GM23338 (cell line): ENCODE data around the gene SH3D19. TPM values are rescaled to one million over a fixed set of nuclear protein-coding genes. Genes with fewer than 3 reads are reported as not detected.

Experiments
- ATAC-seq: fragments of 200-7000 bp; cut with Tn5 transposase; 3 replicates; pipeline ENCODE4 v1.9.1; 2020
- DNase-seq: peaks from one replicate; pipeline ENCODE4 v3.0.0-alpha.2; 2015; ENCODE audit warnings: low spot score
- H2AFZ ChIP-seq: fragments of 200-600 bp; sonication (generic); 2 replicates; pipeline ENCODE4 v1.8.0; 2016; ENCODE audit warnings: antibody characterized with exemption, mild to moderate bottlenecking, moderate library complexity
- H3F3A ChIP-seq: fragments of 200-600 bp; sonication (generic); replicated peaks from 2 replicates; pipeline ENCODE4 v1.8.0; 2017; ENCODE audit warnings: antibody characterized with exemption, mixed run types, low read depth
- H3K27ac ChIP-seq: fragments of 200-600 bp; sonication (generic); 2 replicates; pipeline ENCODE4 v1.6.1; 2016; ENCODE audit warnings: low read depth
- H3K27me3 ChIP-seq: fragments of 200-600 bp; sonication (generic); 2 replicates; pipeline ENCODE4 v1.8.0; 2016; ENCODE audit warnings: mild to moderate bottlenecking, mixed run types, moderate library complexity; ENCODE audit not compliant: insufficient read depth
- H3K36me3 ChIP-seq: fragments of 200-600 bp; sonication (generic); 2 replicates; pipeline ENCODE4 v1.8.0; 2016; ENCODE audit warnings: mild to moderate bottlenecking; ENCODE audit not compliant: insufficient read depth
- H3K4me1 ChIP-seq: fragments of 200-600 bp; sonication (generic); 2 replicates; pipeline ENCODE4 v1.8.0; 2016; ENCODE audit warnings: mild to moderate bottlenecking, moderate library complexity; ENCODE audit not compliant: insufficient read depth
- H3K4me2 ChIP-seq: fragments of 200-600 bp; sonication (generic); 2 replicates; pipeline ENCODE4 v1.7.1; 2017; ENCODE audit warnings: mixed run types
- H3K4me3 ChIP-seq: fragments of 200-600 bp; sonication (generic); 2 replicates; pipeline ENCODE4 v1.6.1; 2016; ENCODE audit warnings: mixed run types
- H3K79me2 ChIP-seq: fragments of 200-600 bp; sonication (generic); replicated peaks from 2 replicates; pipeline ENCODE4 v1.8.0; 2017; ENCODE audit warnings: mild to moderate bottlenecking; ENCODE audit not compliant: insufficient read depth
- H3K9me2 ChIP-seq: fragments of 200-600 bp; sonication (generic); 2 replicates; pipeline ENCODE4 v1.8.0; 2017; ENCODE audit not compliant: insufficient read depth
- H4K20me1 ChIP-seq: fragments of 200-600 bp; sonication (generic); replicated peaks from 2 replicates; pipeline ENCODE4 v1.8.0; 2017; ENCODE audit warnings: mild to moderate bottlenecking; ENCODE audit not compliant: insufficient read depth
- H3K27ac Mint-ChIP-seq: 2 replicates; pipeline ENCODE4 v1.8.0; 2020; ENCODE audit warnings: inconsistent platforms, mild to moderate bottlenecking, moderate library complexity, mixed read lengths
- H3K27me3 Mint-ChIP-seq: 3 replicates; pipeline ENCODE4 v1.8.0; 2022; ENCODE audit warnings: low read depth, mild to moderate bottlenecking, moderate library complexity, mixed read lengths, inconsistent platforms; ENCODE audit not compliant: insufficient read depth, poor library complexity
- H3K36me3 Mint-ChIP-seq: 3 replicates; pipeline ENCODE4 v1.8.0; 2021; ENCODE audit warnings: low read depth, mild to moderate bottlenecking, inconsistent platforms, moderate library complexity, mixed read lengths
- H3K4me1 Mint-ChIP-seq: 3 replicates; pipeline ENCODE4 v1.8.0; 2020; ENCODE audit warnings: mild to moderate bottlenecking, inconsistent platforms, mixed read lengths
- H3K4me3 Mint-ChIP-seq: 3 replicates; pipeline ENCODE4 v1.8.0; 2021; ENCODE audit warnings: moderate library complexity, mild to moderate bottlenecking, inconsistent platforms, mixed read lengths
- H3K9me3 Mint-ChIP-seq: 3 replicates; pipeline ENCODE4 v1.8.0; 2020; ENCODE audit warnings: moderate library complexity, mild to moderate bottlenecking, inconsistent platforms, mixed read lengths
- CREB1 ChIP-seq: fragments of 250-450 bp; sonication (Bioruptor Pico); IDR thresholded peaks from 2 replicates; pipeline ENCODE4 v1.5.0; 2020; ENCODE audit warnings: low read depth, mild to moderate bottlenecking, moderate library complexity
- EZH2 ChIP-seq: fragments of 200-600 bp; sonication (generic); IDR thresholded peaks from one replicate; pipeline ENCODE4 v1.8.0; 2017; ENCODE audit warnings: antibody characterized with exemption, mild to moderate bottlenecking, low read depth; ENCODE audit not compliant: unreplicated experiment
- EZH2phosphoT487 ChIP-seq: fragments of 200-600 bp; sonication (generic); IDR thresholded peaks from one replicate; pipeline ENCODE4 v1.8.1; 2018; ENCODE audit warnings: antibody characterized with exemption; ENCODE audit not compliant: unreplicated experiment
- JUNB ChIP-seq: IDR thresholded peaks from one replicate; pipeline ENCODE4 v1.6.1; 2016; ENCODE audit warnings: antibody characterized with exemption; ENCODE audit not compliant: unreplicated experiment
- NANOG ChIP-seq: IDR thresholded peaks from 2 replicates; pipeline ENCODE4 v1.6.1; 2016; ENCODE audit warnings: antibody characterized with exemption, borderline replicate concordance
- POLR2AphosphoS5 ChIP-seq: IDR thresholded peaks from 2 replicates; pipeline ENCODE4 v1.6.1; 2016; ENCODE audit warnings: antibody characterized with exemption, low read depth
- STAT1 ChIP-seq: IDR thresholded peaks from one replicate; pipeline ENCODE4 v1.6.1; 2016; ENCODE audit warnings: antibody characterized with exemption; ENCODE audit not compliant: unreplicated experiment
- ZNF114 ChIP-seq: fragments of 250-450 bp; sonication (Bioruptor Pico); IDR thresholded peaks from 2 replicates; pipeline ENCODE4 v1.5.0; 2020; ENCODE audit warnings: mild to moderate bottlenecking, moderate library complexity
- ZNF331 ChIP-seq: fragments of 250-450 bp; sonication (Bioruptor Pico); IDR thresholded peaks from 2 replicates; pipeline ENCODE4 v1.5.0; 2020; ENCODE audit warnings: low read depth, mild to moderate bottlenecking, moderate library complexity
- polyA plus RNA-seq: library from polyadenylated mRNA; unstranded; fragments of >200 nt; fragmentation: Nextera tagmentation; extraction: Ambion mirVana; gene quantifications from 2 replicates; pipeline ENCODE4 v1.2.1, GENCODE V29; 2016
- total RNA-seq: library from RNA; depleted of rRNA; stranded (reverse); fragments of >200 nt; shearing (Covaris generic); gene quantifications from 2 replicates; pipeline ENCODE4 v1.2.3, GENCODE V29; 2014
- TF ChIP-seq, protein P1 (sequence below): IDR thresholded peaks from one replicate; pipeline ENCODE4 v1.6.1; 2018; ENCODE audit warnings: antibody characterized with exemption; ENCODE audit not compliant: unreplicated experiment
- TF ChIP-seq, protein P2 (sequence below): IDR thresholded peaks from 2 replicates; pipeline ENCODE4 v1.6.1; 2016; ENCODE audit warnings: antibody characterized with exemption
- TF ChIP-seq, protein P3 (sequence below), 2 experiments: fragments of 200-600 bp in 1 of 2; sonication (generic) in 1 of 2; conservative IDR thresholded peaks; 2 replicates each; pipeline versions ENCODE4 v1.5.1 to v1.6.1; 2016 to 2017; ENCODE audit warnings: antibody characterized with exemption in 2 of 2, low read depth in 2 of 2, mild to moderate bottlenecking in 2 of 2, moderate library complexity in 1 of 2

SH3D19 gene
- total and polyA plus RNA-seq, 2 experiments from 2014 or later = 25.3 to 57.4 TPM

DNA sequence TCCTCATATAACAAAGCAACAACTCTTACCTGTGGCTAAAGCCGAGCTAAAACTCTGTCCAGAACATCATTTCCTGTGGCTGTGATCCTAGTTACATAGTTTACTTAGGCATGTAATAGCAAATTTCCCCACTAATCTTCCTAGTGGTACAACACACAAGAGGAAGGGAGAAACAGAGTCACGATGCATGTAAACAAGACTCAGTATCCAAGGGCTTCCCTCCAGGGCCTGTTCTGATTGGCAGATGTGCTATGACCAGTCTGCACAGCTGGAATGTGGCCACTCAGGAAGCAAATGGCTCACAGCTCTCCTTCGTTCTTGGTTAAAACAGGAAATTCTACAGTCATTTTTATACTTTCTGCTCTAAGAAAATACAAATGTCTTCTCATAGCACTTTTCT is 97.7 kb downstream of the SH3D19 start:
- no peak overlapping the region for H3K4me2 ChIP-seq

DNA sequence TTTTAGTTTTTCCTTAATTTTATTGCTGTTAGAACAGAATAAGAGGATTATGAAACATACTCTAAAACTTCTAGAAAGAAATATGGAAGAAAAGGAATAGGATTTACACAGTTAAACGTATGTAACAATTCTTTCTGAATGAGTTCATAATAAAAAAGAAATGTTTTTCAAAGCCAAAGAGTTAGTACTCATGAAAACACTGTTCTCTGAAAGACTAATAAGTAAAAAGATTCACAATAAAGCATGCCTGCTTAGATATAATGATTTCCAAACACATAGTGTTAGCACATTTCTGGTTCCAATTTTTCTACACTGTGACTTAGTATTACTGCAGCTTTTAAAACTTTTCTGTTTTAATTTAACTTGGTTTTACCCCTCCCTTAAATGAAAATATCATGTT is 98.2 kb downstream of the SH3D19 start:
- no peak overlapping the region for H3K4me3 ChIP-seq
- H3K9me2 ChIP-seq = no peaks in the 10 kb centered on the region
- Mint-ChIP-seq H3K4me1 (peaks cover 19% of the 10 kb centered on the region), H3K9me3 (no peaks in the 10 kb centered on the region), H3K27me3 (peaks cover 2% of the 10 kb centered on the region), H3K36me3 (peaks cover 23% of the 10 kb centered on the region), H3K4me3 (no peak overlapping the region), H3K27ac (no peak overlapping the region)
- peaks cover 7% of the 10 kb centered on the region for H3K79me2 ChIP-seq
- H2AFZ ChIP-seq = no peak overlapping the region
- no peaks in the 10 kb centered on the region for H3K27me3 ChIP-seq
- DNase-seq = no peak
- no peaks in the 10 kb centered on the region for H3K4me1 ChIP-seq
- H3K4me2 ChIP-seq = no peak overlapping the region
- no peaks in the 10 kb centered on the region for H3K36me3 ChIP-seq
- H3K27ac ChIP-seq = no peak overlapping the region
- no peaks in the 10 kb centered on the region for H3F3A ChIP-seq
- ATAC-seq = no peak
- H4K20me1 ChIP-seq = no peaks in the 10 kb centered on the region
- TF ChIP-seq, protein P1, sequence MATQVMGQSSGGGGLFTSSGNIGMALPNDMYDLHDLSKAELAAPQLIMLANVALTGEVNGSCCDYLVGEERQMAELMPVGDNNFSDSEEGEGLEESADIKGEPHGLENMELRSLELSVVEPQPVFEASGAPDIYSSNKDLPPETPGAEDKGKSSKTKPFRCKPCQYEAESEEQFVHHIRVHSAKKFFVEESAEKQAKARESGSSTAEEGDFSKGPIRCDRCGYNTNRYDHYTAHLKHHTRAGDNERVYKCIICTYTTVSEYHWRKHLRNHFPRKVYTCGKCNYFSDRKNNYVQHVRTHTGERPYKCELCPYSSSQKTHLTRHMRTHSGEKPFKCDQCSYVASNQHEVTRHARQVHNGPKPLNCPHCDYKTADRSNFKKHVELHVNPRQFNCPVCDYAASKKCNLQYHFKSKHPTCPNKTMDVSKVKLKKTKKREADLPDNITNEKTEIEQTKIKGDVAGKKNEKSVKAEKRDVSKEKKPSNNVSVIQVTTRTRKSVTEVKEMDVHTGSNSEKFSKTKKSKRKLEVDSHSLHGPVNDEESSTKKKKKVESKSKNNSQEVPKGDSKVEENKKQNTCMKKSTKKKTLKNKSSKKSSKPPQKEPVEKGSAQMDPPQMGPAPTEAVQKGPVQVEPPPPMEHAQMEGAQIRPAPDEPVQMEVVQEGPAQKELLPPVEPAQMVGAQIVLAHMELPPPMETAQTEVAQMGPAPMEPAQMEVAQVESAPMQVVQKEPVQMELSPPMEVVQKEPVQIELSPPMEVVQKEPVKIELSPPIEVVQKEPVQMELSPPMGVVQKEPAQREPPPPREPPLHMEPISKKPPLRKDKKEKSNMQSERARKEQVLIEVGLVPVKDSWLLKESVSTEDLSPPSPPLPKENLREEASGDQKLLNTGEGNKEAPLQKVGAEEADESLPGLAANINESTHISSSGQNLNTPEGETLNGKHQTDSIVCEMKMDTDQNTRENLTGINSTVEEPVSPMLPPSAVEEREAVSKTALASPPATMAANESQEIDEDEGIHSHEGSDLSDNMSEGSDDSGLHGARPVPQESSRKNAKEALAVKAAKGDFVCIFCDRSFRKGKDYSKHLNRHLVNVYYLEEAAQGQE = no peak
- TF ChIP-seq, protein P2, sequence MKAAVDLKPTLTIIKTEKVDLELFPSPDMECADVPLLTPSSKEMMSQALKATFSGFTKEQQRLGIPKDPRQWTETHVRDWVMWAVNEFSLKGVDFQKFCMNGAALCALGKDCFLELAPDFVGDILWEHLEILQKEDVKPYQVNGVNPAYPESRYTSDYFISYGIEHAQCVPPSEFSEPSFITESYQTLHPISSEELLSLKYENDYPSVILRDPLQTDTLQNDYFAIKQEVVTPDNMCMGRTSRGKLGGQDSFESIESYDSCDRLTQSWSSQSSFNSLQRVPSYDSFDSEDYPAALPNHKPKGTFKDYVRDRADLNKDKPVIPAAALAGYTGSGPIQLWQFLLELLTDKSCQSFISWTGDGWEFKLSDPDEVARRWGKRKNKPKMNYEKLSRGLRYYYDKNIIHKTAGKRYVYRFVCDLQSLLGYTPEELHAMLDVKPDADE = no peak
- no peak for TF ChIP-seq JUNB
- no peak for TF ChIP-seq NANOG
- TF ChIP-seq EZH2 = no peak
- no peak for TF ChIP-seq CREB1 (CRISPR knock-in tag)
- no peak for TF ChIP-seq ZNF114 (CRISPR knock-in tag)
- no peak for TF ChIP-seq ZNF331 (CRISPR knock-in tag)
- TF ChIP-seq, protein P3, sequence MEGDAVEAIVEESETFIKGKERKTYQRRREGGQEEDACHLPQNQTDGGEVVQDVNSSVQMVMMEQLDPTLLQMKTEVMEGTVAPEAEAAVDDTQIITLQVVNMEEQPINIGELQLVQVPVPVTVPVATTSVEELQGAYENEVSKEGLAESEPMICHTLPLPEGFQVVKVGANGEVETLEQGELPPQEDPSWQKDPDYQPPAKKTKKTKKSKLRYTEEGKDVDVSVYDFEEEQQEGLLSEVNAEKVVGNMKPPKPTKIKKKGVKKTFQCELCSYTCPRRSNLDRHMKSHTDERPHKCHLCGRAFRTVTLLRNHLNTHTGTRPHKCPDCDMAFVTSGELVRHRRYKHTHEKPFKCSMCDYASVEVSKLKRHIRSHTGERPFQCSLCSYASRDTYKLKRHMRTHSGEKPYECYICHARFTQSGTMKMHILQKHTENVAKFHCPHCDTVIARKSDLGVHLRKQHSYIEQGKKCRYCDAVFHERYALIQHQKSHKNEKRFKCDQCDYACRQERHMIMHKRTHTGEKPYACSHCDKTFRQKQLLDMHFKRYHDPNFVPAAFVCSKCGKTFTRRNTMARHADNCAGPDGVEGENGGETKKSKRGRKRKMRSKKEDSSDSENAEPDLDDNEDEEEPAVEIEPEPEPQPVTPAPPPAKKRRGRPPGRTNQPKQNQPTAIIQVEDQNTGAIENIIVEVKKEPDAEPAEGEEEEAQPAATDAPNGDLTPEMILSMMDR (conservative IDR thresholded peaks at IDR 0.05; ENCODE audit: low read depth in 2 of 2) = no peak
- no peak for TF ChIP-seq STAT1
- no peak for TF ChIP-seq POLR2AphosphoS5
- TF ChIP-seq EZH2phosphoT487 = no peak

More for the DNA sequence above, 97.7 kb downstream of the SH3D19 start:
- peaks cover 19% of the 10 kb centered on the region for H3K4me1 Mint-ChIP-seq
- no peak overlapping the region for H3K27ac ChIP-seq
- no peaks in the 10 kb centered on the region for H3K9me2 ChIP-seq
- DNase-seq (no peak), ATAC-seq (peak; percentile 40; the same call in 2 of the 3 replicates)
- no peaks in the 10 kb centered on the region for H3K36me3 ChIP-seq
- H3K4me3 Mint-ChIP-seq = no peak overlapping the region
- H3F3A ChIP-seq = no peaks in the 10 kb centered on the region
- H3K27me3 ChIP-seq = no peaks in the 10 kb centered on the region
- no peaks in the 10 kb centered on the region for H3K4me1 ChIP-seq
- no peak for TF ChIP-seq POLR2AphosphoS5
- TF ChIP-seq ZNF331 (CRISPR knock-in tag) = no peak
- TF ChIP-seq NANOG = no peak
- no peak for TF ChIP-seq CREB1 (CRISPR knock-in tag)
- TF ChIP-seq EZH2 = no peak
- TF ChIP-seq ZNF114 (CRISPR knock-in tag) = no peak
- TF ChIP-seq, protein P2 = no peak
- H3K9me3 Mint-ChIP-seq = no peaks in the 10 kb centered on the region
- no peak overlapping the region for H3K27ac Mint-ChIP-seq
- peaks cover 3% of the 10 kb centered on the region; the same call in 1 of the 2 replicates for H4K20me1 ChIP-seq
- H3K4me3 ChIP-seq = no peak overlapping the region
- peaks cover 2% of the 10 kb centered on the region for H3K27me3 Mint-ChIP-seq
- H3K79me2 ChIP-seq = peaks cover 12% of the 10 kb centered on the region
- peaks cover 23% of the 10 kb centered on the region for H3K36me3 Mint-ChIP-seq
- no peak overlapping the region for H2AFZ ChIP-seq
